Fibroblast of pulmonary artery (primary cell): ENCODE data around the gene ATP6V0D1.
"Not testable (repeated sequence)": the region's sequence is repeated elsewhere in the genome, so short reads cannot be mapped to it uniquely, and the experiment has no call there.

ENCODE experiments used
- DNase-seq: peaks from one replicate; pipeline ENCODE4 v3.0.0-alpha.2; 2010; ENCODE audit warnings: low read depth
- H3K4me3 ChIP-seq: replicated peaks from 2 replicates; pipeline ENCODE4 v1.5.1; 2011; ENCODE audit warnings: low read depth, mild to moderate bottlenecking, control low read depth, low read length, moderate library complexity
- CTCF ChIP-seq: IDR thresholded peaks from 2 replicates; pipeline ENCODE4 v1.5.1; 2011; ENCODE audit warnings: mild to moderate bottlenecking, control low read depth, low read length, inconsistent platforms; ENCODE audit errors: missing control alignments

The ATP6V0D1 gene

GRCh38 chr16:67423015-67423414 lies 57.9 kb downstream of the ATP6V0D1 start:
- H3K4me3 ChIP-seq, result no peak overlapping the region
- TF ChIP-seq CTCF, result no peak
- no peak for DNase-seq

GRCh38 chr16:67421030-67421429 lies 59.9 kb downstream of the ATP6V0D1 start:
- no peak overlapping the region for H3K4me3 ChIP-seq
- no peak for DNase-seq
- no peak for TF ChIP-seq CTCF

GRCh38 chr16:67419931-67420330 lies 61.0 kb downstream of the ATP6V0D1 start:
- H3K4me3 ChIP-seq, result no peak overlapping the region
- no peak for DNase-seq
- TF ChIP-seq CTCF, result no peak

GRCh38 chr16:67419502-67419901 lies 61.5 kb downstream of the ATP6V0D1 start:
- H3K4me3 ChIP-seq, result no peak overlapping the region
- no peak for TF ChIP-seq CTCF
- no peak for DNase-seq

GRCh38 chr16:67417333-67418061 lies 63.5 kb downstream of the ATP6V0D1 start:
- TF ChIP-seq CTCF, result no peak
- H3K4me3 ChIP-seq, result no peak overlapping the region
- no peak for DNase-seq

- peak within 1 kb of the TSS; percentile 70 for H3K4me3 ChIP-seq
- DNase-seq, result peak; percentile 66
- TF ChIP-seq CTCF, result no peak
Observed at GRCh38 chr16:67415872-67416793, 64.8 kb downstream of the ATP6V0D1 start, which contains the start of gene ZDHHC1. TSS of gene ZDHHC1 (minus strand) at chr16:67416477. CDS start at chr16:67407775, 8,702 bp downstream.

GRCh38 chr16:67415421-67415820 lies 65.5 kb downstream of the ATP6V0D1 start:
- DNase-seq, result not testable (repeated sequence)
- H3K4me3 ChIP-seq, result peak overlapping the region; percentile 70
